ENCODE data around the gene RFX1.
"Not testable (repeated sequence)": the region's sequence is repeated elsewhere in the genome, so short reads cannot be mapped to it uniquely, and the experiment has no call there.

Gene RFX1

DNA sequence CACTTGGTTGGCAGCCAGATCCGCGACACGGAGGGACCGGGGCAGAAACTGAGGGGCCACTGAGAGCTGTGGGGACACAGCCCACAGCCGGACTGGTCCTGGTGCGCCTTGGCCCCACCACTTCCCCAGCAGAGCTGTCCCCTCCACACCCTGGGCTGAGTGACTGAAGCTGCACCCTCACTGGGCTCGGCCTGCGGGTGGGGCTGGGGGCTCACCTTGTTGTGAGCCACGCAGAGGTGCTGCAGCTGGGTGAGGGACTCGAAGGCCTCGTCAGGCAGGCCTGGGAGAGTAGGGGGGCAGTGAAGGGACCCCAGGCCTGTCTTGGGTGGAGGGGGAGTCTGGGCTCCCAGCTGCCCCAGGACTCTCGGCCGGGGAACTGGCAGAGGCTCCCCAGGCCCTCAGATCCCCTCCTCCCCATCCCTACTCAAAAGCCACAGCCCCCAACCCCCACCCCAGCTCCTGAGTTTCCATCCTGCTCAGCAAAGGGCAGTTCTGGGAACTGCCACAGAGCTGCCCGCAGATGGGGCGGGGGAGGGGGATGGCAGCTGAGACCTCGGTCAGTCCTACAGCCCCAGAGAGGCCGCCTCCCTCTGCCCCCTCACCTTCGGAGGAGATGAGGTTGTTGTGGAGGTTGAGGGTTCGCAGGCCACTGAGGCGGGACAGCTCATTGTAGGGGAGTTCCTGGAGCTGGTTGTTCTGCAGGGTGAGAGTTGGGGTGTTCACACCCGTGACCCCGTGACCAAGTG, 70.2 kb downstream of the RFX1 start:
- no peak for DNase-seq (ENCODE audit: low read depth in 2 of 2)

DNA sequence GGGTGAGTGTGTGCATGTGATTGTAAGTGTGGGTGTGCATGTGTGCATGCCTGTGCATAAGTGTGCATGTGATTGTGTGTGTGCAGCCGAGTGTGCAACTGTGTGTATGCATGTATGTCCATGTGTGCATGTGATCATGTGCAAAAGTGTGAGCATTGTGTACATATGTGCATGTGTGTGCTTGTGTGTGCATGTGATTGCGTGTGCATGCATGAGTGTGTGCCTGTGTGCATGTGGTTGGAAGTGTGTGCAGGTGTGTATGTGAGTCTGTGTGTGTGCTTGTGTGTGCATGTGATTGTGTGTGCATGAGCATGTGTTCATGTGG, 71.4 kb downstream of the RFX1 start:
- no peak for DNase-seq (ENCODE audit: low read depth in 2 of 2)

DNA sequence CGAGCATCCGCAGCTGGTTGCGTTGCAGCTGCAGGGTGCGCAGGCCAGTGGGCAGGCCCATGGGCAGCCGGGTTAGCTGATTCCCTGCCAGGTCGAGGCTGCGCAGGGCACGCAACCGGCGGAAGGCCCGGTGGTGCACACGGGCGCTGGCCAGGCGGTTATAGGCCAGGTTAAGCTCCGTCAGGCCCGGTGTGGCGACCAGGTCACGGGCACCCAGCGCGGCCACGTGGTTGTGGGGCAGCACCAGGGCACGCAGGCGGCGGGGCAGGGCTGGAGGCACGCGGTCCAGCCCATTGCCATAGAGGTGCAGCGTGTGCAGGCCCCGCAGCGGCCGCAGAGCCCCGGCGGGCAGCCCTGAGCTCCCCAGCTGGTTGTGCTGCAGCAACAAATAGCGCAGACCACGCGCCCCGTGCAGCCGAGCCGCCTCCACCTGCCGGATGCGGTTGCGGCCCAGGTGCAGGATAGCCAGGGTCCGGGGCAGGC, 73.2 kb downstream of the RFX1 start:
- no peak for DNase-seq (ENCODE audit: low read depth in 2 of 2)

DNA sequence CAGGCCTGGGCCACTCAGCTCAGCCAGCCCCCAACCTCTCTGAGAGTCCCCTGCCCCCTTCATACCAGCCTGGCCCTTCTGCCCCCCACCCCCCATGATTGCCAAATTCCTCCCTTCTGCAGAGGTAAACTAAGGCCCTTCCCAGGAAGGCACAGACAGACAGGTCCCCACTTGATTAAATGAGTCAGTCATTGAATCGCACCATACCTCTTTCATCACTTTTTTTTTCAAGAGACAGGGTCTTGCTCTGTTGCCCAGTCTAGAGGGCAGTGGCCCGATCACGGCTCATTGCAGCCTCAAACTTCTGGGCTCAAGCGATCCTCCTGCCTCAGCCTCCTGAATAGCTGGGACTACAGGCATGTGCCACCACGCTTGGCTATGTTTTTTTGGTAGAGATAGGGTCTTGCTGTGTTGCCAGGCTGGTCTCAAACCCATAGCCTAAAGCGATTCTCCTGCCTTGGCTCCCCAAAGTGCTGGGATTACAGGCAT, 73.9 kb downstream of the RFX1 start:
- no peak for DNase-seq (ENCODE audit: low read depth in 2 of 2)

DNA sequence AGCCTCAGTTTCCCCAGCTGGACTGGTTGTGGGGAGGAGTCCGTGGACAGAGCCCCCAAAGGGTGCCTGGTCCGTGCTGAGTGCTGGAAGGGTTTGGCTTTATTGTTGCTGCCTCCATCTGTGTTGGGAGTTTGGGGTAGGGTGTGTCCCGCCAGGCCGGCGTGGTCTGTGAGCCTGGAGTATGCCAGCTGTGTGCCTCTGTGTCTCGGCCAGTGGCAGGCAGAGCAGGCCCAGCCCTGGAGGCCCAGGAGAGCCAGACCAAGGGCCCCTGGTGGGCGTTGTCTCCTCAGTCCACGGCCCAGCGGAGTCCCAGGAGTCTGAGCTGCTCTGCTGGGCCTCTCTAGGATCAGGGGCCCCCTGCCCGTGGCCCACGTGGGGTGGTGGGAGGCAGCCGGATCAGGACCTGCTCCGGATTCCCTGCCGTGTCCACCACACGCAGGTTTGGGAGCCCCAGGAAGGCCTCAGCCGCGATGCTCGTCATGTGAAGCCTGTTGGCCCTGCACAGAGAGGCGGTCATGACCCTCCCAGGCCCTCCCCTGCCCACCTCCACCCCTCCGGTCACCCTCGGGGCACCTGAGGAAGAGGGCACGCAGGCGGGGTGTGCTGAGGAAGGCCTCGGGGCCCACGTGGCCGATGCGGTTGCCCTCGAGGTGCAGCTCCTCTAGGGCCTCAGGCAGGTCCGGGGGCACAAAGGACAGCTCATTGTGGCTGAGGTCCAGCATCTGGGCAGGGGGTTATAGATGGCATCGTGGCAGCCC, 74.5 kb downstream of the RFX1 start:
- no peak for DNase-seq (ENCODE audit: low read depth in 2 of 2)

DNA sequence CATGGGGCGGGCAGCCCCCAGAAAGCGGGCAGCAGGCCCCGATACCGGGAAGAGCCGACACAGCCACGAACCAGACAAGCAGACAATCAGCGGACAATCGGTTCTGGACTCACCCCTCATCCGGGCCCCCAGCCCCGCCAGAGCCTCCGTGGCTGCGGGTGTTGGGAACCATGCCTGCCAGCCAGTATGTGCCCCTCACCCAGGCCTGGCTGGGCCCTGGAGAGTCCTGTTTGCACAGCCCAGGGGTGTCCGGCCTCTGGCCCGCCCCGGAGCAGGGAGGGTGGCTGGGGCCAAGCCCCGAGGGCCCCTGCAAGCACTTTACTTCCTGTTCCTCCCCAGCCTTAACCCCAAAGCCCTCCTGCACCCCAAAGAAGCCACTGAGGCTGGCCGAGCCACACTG, 75.7 kb downstream of the RFX1 start:
- no peak for DNase-seq (ENCODE audit: low read depth in 2 of 2)

DNA sequence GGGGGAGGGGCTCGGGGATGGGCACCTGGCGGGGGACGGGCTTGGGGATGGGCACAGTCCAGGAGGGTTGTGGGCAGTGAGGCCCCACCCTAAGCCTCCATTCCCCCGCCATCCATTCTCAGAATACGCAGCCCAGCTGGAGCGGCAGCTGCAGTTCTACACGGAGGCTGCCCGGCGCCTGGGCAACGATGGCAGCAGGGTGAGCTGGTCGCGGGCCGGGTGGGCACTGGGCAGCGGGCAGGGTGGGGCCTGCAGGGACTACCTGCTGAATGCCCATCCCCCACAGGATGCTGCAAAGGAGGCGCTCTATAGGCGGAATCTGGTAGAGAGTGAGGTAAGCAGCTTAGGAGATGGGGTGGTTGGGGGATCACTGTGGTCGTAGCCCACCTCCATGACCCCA, 76.2 kb downstream of the RFX1 start:
- DNase-seq (ENCODE audit: low read depth in 2 of 2): no peak

DNA sequence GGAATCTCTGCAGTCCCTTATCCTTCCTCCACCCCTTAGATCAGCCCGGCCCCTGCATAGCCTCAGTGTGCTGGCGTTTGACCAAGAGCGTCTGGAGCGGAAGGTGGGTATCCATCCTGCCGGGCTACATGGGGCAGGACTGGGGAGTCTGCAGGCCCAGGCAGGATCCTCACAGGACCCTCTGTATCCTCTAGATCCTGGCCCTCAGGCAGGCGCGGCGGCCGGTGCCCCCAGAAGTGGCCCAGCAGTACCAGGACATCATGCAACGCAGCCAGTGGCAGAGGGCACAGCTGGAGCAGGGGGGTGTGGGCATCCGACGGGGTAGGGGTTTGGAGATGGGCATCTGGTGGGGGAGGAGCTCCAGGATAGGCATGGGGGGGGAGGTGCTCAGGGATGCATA, 76.8 kb downstream of the RFX1 start:
- no peak for DNase-seq (ENCODE audit: low read depth in 2 of 2)

DNA sequence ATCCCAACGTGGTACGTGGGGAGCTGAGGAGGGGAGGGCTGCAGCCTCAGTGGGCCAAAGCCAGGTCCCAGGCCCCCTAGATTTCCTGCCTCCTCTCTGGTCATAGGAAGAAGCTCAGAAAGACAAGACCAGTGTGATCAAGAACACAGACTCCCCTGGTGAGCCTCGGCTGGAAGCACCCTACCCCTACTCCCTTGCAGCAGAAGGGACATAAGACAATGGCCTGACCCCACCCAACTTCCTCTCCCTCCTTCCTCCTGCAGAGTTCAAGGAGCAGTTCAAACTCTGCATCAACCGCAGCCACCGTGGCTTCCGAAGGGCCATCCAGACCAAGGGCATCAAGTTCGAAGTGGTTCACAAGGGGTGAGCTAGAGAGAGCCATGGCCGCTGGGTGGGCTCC, 79.4 kb downstream of the RFX1 start:
- no peak for DNase-seq (ENCODE audit: low read depth in 2 of 2)

DNA sequence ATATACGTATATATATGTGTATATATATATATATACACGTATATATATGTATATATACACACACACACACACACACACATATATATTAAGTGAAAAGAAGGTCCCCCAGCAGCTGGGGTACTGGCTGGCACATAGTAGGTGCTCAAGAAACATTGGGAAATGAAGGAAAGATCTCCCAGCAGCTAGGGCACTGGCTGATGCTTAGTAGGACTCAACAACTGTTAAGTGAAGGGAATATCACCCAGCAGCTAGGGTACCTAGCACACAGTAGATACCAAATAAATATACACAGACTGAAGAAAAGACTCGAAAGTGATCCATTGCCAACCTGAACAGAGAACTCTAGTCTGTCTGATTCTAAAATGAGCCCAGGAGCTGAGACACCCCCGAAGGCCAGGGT, 80.1 kb downstream of the RFX1 start:
- DNase-seq (ENCODE audit: low read depth in 2 of 2): no peak

DNA sequence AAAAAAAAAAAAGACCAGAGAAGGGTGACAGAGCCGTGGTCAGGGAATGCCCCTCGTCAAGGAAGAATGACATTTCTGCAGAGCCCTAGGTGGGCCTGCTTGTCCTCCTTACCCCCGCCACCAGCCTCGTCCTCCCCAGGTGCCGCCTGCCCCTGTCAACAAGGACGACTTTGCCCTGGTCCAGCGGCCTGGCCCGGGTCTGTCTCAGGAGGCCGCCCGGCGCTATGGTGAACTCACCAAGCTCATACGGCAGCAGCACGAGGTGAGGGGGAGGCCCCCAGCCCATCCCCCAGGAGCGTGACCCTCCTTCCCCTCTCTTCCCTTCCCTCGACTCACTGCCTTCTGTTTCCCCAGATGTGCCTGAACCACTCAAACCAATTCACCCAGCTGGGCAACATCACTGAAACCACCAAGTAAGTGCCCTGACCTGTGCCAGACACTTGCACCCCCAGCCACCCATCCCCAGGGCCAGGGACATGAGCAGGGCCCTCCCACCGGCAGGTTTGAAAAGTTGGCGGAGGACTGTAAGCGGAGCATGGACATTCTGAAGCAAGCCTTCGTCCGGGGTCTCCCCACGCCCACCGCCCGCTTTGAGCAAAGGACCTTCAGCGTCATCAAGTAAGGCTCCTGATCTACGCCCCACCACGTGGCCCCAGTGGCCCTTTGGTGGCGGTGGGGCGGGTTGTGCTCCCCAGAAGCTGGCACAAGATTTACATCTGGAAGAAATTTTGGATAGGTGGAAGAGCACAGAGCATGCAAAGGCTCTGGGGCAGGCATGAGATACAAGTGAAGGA, 82.7 kb downstream of the RFX1 start:
- no peak for DNase-seq (ENCODE audit: low read depth in 2 of 2)

DNA sequence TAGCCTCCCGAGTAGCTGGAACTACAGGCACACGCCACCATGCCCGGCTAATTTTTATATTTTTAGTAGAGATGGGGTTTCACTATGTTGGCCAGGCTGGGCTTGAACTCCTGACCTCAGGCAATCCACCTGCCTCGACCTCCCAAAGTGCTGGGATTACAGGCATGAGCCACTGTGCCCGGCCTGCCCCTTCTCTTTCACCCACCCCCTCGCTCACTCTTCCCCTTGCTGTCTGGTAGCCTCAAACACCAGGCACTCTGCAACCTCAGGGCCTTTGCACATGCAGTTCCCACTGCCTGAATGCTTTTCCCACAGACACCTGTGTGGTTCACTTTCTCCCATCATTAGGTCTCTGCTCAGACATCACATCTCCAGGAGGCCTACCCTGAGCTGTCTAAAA, 84.0 kb downstream of the RFX1 start:
- not testable (repeated sequence) for DNase-seq (ENCODE audit: low read depth in 2 of 2)

DNA sequence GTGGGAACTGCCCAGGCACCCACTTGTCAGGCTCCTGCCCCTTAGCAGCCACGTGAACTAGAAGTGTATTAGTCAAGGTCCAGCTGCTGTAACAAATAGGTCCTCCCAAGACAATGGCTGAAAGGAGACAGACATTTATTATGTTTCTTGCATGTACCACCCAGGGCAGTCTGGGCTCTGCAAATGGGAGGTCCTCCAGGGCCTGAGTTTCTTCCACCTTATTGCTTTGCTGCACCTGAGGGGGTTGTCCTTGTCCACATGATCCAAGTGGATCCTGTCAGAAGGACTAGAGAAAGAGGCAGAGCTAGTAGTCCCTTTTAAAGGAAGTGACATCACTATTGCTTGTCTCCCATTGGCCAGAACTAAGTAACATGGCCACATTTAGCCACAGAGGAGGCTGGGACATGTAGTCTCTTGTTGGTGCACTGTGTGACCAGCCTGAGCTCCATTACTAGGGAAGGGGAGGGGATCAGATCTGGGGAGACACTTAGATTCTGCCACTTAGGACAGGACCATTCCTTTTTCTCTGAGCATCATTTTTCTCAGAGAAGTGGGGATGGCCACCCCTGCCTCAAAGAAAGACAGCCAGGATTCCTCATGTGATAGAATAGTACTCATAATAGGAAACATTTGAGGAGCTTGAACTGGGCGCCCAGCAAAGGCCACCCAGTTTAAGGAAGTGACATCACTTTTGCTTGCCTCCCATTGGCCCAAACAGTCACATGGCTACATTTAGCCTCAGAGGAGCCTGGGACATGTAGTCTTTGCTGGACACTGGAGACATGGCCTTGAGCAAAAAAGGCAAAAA, 85.0 kb downstream of the RFX1 start:
- no peak for DNase-seq (ENCODE audit: low read depth in 2 of 2)

DNA sequence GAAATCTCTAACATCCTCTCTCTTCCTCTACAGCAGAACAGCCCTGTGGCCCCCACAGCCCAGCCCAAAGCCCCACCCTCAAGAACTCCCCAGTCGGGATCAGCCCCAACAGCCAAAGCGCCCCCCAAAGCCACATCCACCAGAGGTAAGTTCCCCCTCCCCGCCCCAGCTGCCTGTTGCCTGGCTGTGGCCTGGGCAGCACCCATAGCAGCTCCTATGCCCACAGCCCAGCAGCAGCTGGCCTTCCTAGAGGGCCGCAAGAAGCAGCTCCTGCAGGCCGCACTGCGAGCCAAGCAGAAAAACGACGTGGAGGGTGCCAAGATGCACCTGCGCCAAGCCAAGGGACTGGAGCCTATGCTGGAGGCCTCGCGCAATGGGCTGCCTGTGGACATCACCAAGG, 85.6 kb downstream of the RFX1 start:
- no peak for DNase-seq (ENCODE audit: low read depth in 2 of 2)

DNA sequence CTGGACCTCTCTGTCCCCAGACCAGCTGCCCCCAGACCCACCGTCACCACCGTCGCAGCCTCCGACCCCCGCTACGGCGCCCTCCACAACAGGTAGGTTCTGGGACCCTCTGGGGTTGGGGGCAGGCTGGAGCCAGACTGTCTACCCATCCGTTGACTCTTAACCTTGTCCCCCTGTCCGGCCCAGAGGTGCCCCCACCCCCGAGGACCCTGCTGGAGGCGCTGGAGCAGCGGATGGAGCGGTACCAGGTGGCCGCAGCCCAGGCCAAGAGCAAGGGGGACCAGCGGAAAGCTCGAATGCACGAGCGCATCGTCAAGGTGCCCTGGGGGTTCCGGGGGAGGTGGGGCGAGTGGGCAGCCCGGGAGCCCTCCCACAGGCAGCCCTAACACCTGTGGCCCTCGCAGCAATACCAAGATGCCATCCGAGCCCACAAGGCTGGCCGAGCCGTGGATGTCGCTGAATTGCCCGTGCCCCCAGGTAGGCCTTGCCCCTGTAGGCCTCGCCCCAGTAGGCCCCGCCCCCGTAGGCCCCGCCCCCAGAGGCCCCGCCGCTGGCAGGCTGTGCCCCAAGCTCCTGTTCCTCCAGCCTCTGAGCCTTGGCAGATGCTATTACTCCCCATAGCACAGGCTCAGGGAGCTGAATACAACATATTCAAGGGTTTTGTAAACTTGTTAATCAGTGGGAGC, 87.3 kb downstream of the RFX1 start:
- DNase-seq (ENCODE audit: low read depth in 2 of 2): no peak

DNA sequence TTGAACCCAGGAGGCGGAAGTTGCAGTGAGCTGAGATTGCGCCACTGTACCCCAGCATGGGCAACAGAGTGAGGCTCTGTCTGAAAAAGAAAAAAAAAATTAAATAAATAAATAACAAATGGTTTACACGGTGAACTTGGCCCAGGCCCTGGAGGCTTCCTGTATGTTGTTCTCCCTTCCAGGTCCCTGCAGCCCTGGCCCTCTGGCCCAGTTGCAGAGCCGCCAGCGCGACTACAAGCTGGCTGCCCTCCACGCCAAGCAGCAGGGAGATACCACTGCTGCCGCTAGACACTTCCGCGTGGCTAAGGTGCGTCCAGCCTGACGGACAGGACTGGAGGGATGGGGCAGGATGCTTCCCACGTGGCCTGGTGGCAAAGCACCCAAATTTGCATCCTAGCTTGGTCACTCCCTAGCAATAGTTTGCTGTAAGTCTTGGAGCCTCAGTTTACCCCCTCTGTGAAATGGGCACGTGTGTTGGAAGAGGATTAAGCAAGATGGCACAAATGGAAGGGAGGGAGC, 88.2 kb downstream of the RFX1 start:
- DNase-seq (ENCODE audit: low read depth in 2 of 2): no peak

DNA sequence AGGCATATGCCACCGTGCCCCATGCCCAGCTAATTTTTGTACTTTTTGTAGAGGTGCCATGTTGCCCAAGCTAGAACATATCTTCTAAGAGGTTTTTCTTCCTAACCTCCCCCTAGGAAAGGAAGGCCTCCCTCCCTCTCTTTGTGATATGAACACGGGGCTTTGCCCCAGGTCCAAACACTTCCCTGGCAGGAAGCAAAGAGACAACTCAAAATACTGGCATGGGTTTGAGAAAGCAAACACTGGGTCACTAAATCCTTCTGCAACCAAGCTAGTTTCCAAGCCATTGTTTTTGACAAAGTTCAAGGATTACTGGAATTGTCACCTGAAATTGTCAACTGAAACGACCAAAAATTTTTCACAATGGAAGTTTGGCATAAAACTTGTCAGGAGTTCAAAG, 91.3 kb downstream of the RFX1 start:
- DNase-seq (ENCODE audit: low read depth in 2 of 2): no peak

DNA sequence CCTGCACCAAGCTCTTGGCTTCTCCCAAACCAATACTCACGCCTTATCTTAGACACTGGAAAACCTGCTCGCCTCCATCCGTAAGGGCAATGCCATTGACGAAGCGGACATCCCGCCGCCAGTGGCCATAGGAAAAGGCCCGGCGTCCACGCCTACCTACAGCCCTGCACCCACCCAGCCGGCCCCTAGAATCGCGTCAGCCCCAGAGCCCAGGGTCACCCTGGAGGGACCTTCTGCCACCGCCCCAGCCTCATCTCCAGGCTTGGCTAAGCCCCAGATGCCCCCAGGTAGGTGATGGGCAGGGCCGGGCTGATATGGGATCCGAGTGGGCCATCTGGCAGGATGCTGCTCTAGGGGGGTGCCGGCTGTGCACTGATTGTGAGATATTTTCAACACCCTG, 92.8 kb downstream of the RFX1 start:
- no peak for DNase-seq (ENCODE audit: low read depth in 2 of 2)

All from stimulated activated CD4-positive, alpha-beta T cell treated with anti-CD3 and anti-CD28 coated beads, Interleukin-1b, Interleukin-23, amount 100 ng/mL, for 4 hours (primary cell).